Vagina (tissue), 2 donors: Measurements from ENCODE around the gene RRAS2. TPM values are rescaled to one million over a fixed set of nuclear protein-coding genes. Genes with fewer than 3 reads are reported as not detected.

Experiments
- DNase-seq, 2 donors: peaks; one replicate each; pipeline ENCODE4 v3.0.0-alpha.2; 2017; ENCODE audit errors: extremely low spot score in 2 of 2
- H3K27ac ChIP-seq: fragments of 200-600 bp; sonication (generic); one replicate; pipeline ENCODE4 v1.5.1; 2019
- H3K27me3 ChIP-seq: fragments of 200-600 bp; sonication (generic); one replicate; pipeline ENCODE4 v1.5.1; 2019
- H3K36me3 ChIP-seq, 2 donors: fragments of 200-600 bp; sonication (generic); one replicate each; pipeline ENCODE4 v1.5.1; 2017 to 2019
- H3K4me1 ChIP-seq: fragments of 200-600 bp; sonication (generic); one replicate; pipeline ENCODE4 v1.5.1; 2019
- H3K4me3 ChIP-seq, 2 donors: fragments of 200-600 bp; sonication (generic); 1 replicate in 1 of 2; 2 replicates in 1 of 2; pipeline ENCODE4 v1.5.1; 2016 to 2019
- H3K9me3 ChIP-seq: fragments of 200-600 bp; sonication (generic); one replicate; pipeline ENCODE4 v1.5.1; 2019
- CTCF ChIP-seq, 3 experiments: fragments of 450-650 bp in 2 of 3; fragments of 200-600 bp in 1 of 3; sonication (generic) in 1 of 3; IDR thresholded peaks; one replicate each; pipeline ENCODE4 v1.5.1; 2017 to 2019; ENCODE audit warnings: antibody characterized with exemption in 3 of 3, mild to moderate bottlenecking in 2 of 3, moderate library complexity in 2 of 3
- POLR2A ChIP-seq, 2 donors: fragments of 450-650 bp; IDR thresholded peaks; one replicate each; pipeline ENCODE4 v1.6.1; 2017; ENCODE audit warnings: antibody characterized with exemption in 2 of 2, mild to moderate bottlenecking in 2 of 2, moderate library complexity in 2 of 2
- POLR2AphosphoS5 ChIP-seq, 2 donors: sonication (generic); formaldehyde crosslinking; IDR thresholded peaks; one replicate each; pipeline ENCODE4 v1.9.0; 2017; ENCODE audit warnings: antibody characterized with exemption in 2 of 2, mild to moderate bottlenecking in 2 of 2, low read depth in 1 of 2; ENCODE audit not compliant: insufficient read depth in 1 of 2
- intact Hi-C: fragments of 100-400 bp; cut with DNase I; formaldehyde crosslinking; loops from one replicate; pipeline ENCODE4 v1.15.1; 2023
- total RNA-seq: library from RNA; depleted of rRNA; stranded (reverse); fragments of >200 nt; gene quantifications from one replicate; pipeline ENCODE4 v1.2.3, GENCODE V29; 2016

Gene RRAS2
- total RNA-seq, 1 donor from 2014 or later: 32.7 TPM

- Histone ChIP-seq H3K36me3 (no peaks in the 10 kb centered on the region), H3K4me3 (no peak overlapping the region), H3K27ac (no peak overlapping the region), H3K4me1 (no peaks in the 10 kb centered on the region), H3K27me3 (no peaks in the 10 kb centered on the region), H3K9me3 (no peaks in the 10 kb centered on the region)
- intact Hi-C loops: no loop called here
- DNase-seq: no peak
- TF ChIP-seq CTCF (IDR thresholded peaks at IDR 0.05): no peak
- TF ChIP-seq POLR2AphosphoS5 (IDR thresholded peaks at IDR 0.05; ENCODE audit: insufficient read depth in 1 of 2, low read depth in 1 of 2): no peak
- TF ChIP-seq POLR2A (IDR thresholded peaks at IDR 0.05): no peak
Measured at GRCh38 chr11:14372011-14372410, 13.0 kb upstream of the RRAS2 start.

- TF ChIP-seq POLR2AphosphoS5 (IDR thresholded peaks at IDR 0.05; ENCODE audit: insufficient read depth in 1 of 2, low read depth in 1 of 2) (no peak), POLR2A (IDR thresholded peaks at IDR 0.05) (no peak)
- intact Hi-C loops: no loop called here
- no peak overlapping the region for H3K27ac ChIP-seq
Measured at GRCh38 chr11:14371249-14371648, 12.3 kb upstream of the RRAS2 start.

GRCh38 chr11:14370496-14370895 lies 11.5 kb upstream of the RRAS2 start:
- Histone ChIP-seq H3K27me3 (no peaks in the 10 kb centered on the region), H3K36me3 (no peaks in the 10 kb centered on the region), H3K9me3 (no peaks in the 10 kb centered on the region), H3K4me3 (no peak overlapping the region), H3K27ac (no peak overlapping the region), H3K4me1 (no peaks in the 10 kb centered on the region)
- intact Hi-C loops: no loop called here
- TF ChIP-seq POLR2AphosphoS5 (IDR thresholded peaks at IDR 0.05; ENCODE audit: insufficient read depth in 1 of 2, low read depth in 1 of 2) (no peak), CTCF (IDR thresholded peaks at IDR 0.05) (no peak), POLR2A (IDR thresholded peaks at IDR 0.05) (no peak)
- DNase-seq: no peak

More at GRCh38 chr11:14371249-14371648, 12.3 kb upstream of the RRAS2 start:
- DNase-seq: no peak
- H3K4me1 ChIP-seq: no peaks in the 10 kb centered on the region
- H3K9me3 ChIP-seq: no peaks in the 10 kb centered on the region
- no peak overlapping the region for H3K4me3 ChIP-seq
- H3K36me3 ChIP-seq: no peaks in the 10 kb centered on the region
- no peaks in the 10 kb centered on the region for H3K27me3 ChIP-seq

- intact Hi-C loops: no loop called here
- H3K4me1 ChIP-seq: no peaks in the 10 kb centered on the region
- H3K9me3 ChIP-seq: no peaks in the 10 kb centered on the region
- H3K27me3 ChIP-seq: no peaks in the 10 kb centered on the region
- no peak overlapping the region for H3K27ac ChIP-seq
- TF ChIP-seq POLR2AphosphoS5 (IDR thresholded peaks at IDR 0.05; ENCODE audit: insufficient read depth in 1 of 2, low read depth in 1 of 2) (no peak), CTCF (IDR thresholded peaks at IDR 0.05) (no peak), POLR2A (IDR thresholded peaks at IDR 0.05) (no peak)
- DNase-seq: no peak
- H3K4me3 ChIP-seq: no peak overlapping the region
- H3K36me3 ChIP-seq: no peaks in the 10 kb centered on the region
Measured at GRCh38 chr11:14369598-14369997, 10.6 kb upstream of the RRAS2 start.

GRCh38 chr11:14366936-14367335 lies 8.0 kb upstream of the RRAS2 start:
- intact Hi-C loops: no loop called here
- no peaks in the 10 kb centered on the region for H3K36me3 ChIP-seq
- no peaks in the 10 kb centered on the region for H3K9me3 ChIP-seq
- H3K27ac ChIP-seq: no peak overlapping the region
- no peak for DNase-seq
- no peak for TF ChIP-seq CTCF (IDR thresholded peaks at IDR 0.05)
- no peak for TF ChIP-seq POLR2AphosphoS5 (IDR thresholded peaks at IDR 0.05; ENCODE audit: insufficient read depth in 1 of 2, low read depth in 1 of 2)
- no peak for TF ChIP-seq POLR2A (IDR thresholded peaks at IDR 0.05)
- no peak overlapping the region for H3K4me3 ChIP-seq
- no peaks in the 10 kb centered on the region for H3K4me1 ChIP-seq
- H3K27me3 ChIP-seq: no peaks in the 10 kb centered on the region
